IPS-11a (cell line): ENCODE measurements around the gene EDN2.

Experiments
- H3K4me3 ChIP-seq: one replicate; pipeline ENCODE4 v1.5.1; 2013; ENCODE audit warnings: low read depth, low read length, control low read depth

EDN2 gene

DNA sequence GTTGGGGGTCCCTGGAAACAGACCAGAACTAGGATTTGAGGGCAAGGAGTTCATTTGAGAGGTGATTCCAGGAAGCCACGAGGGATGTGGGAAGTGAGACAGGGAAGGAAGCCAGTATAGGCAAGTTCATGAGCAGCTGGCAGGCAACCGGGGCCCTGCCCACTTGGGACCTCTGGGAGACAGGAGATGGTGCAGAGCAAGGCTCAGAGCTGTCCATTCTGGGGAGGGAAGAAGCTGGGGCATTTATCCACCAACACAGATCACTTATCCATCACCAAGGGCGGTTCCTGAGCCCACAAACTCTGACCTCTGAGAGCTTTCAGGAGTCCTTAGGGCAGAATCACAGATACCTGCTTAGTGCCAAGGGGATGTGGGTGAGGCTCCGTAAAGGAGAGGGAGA lies 16.8 kb downstream of the EDN2 start:
- no peak overlapping the region for H3K4me3 ChIP-seq

DNA sequence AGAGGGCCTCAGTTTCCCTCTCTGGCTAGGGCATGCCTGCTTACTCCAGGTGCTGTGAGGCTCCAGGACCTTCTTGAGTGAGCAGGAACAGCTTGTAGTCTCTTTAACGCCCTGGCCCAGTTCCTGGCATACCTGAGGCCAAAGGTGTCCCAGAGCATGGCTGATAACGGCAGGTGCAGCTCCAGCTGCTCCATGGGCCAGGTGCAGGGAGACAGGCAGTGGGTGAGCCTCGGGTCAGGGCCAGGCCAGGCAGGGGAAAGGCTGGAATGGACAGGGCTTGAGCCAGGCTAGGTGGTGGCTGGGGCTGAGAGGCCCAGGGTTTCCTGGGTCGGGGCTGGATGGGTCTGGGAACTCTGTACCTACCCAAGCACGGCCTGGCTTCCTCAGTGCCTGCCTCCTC lies 18.3 kb downstream of the EDN2 start:
- no peak overlapping the region for H3K4me3 ChIP-seq

DNA sequence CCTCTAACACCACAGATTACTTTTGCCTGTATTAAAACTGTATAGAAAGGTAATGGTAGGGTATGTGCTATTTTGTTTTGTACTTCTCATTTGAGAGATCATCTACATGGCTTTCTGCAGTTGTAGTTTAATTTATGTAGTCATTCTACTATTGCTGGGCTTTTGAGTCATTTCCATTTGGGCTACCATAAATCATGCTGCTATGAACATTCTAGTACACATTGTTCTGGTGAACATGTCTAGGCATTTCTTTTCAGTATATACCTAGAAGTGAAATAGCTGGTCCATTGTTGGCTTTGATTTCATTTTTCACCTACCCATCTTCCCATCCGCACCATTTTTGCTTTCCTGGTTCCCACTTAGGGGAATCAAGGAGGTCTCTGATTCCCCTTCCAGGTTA lies 18.7 kb downstream of the EDN2 start:
- H3K4me3 ChIP-seq, result no peak overlapping the region

DNA sequence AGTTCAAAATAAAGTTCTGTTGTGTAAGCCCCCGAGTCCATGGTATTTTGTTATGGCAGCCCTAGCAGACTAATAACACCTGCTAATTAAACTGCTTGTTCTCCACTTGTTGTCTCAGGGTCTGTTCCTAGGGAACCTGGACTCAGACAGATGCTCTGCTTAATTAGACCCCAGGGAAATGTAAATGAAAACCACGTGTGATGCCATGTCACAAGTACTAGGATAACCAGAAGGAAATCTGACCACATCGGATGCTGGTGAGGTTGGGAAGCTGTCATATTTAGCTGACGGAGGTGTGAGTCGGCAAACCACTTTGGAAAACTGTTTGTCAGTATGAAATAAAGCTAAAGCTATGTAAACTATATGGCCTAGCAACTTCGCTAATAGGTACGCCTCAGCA lies 19.6 kb downstream of the EDN2 start:
- H3K4me3 ChIP-seq, result no peak overlapping the region

DNA sequence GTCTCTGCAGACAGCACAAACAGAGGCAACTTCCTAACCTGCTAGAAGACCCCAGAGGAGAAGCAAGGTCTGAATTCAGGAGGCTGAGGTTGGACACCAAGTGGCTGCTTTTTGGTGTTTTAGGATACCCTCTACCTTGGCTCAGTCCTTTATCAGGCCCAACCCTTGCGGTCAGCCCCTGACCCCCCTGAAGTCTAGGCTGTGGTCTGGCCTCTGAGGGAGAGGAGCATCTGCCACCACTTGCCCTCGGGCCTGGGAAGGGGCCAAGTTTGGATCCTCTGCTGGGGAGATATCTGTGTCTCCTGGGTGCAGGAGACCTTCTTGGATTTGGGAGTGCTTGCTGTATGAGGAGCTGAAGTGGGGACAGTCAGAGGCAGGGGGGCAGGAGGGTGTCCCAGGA lies 21.0 kb downstream of the EDN2 start:
- H3K4me3 ChIP-seq, result no peak overlapping the region

DNA sequence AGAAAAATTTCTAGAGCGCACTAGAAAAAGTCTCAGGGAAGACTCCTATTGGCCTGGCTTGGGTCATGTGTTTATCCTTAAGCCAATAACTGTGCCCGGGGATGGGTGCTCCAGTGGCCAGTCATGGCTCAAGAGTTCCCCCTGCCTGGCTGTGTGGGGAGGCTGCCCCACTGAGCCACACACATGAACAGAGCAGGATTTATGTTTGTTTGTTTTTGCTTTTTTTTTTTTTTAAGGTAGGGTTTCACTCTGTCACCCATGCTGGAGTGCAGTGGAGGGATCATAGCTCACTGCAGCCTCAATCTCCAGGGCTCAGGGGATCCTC lies 21.8 kb downstream of the EDN2 start:
- no peak overlapping the region for H3K4me3 ChIP-seq

DNA sequence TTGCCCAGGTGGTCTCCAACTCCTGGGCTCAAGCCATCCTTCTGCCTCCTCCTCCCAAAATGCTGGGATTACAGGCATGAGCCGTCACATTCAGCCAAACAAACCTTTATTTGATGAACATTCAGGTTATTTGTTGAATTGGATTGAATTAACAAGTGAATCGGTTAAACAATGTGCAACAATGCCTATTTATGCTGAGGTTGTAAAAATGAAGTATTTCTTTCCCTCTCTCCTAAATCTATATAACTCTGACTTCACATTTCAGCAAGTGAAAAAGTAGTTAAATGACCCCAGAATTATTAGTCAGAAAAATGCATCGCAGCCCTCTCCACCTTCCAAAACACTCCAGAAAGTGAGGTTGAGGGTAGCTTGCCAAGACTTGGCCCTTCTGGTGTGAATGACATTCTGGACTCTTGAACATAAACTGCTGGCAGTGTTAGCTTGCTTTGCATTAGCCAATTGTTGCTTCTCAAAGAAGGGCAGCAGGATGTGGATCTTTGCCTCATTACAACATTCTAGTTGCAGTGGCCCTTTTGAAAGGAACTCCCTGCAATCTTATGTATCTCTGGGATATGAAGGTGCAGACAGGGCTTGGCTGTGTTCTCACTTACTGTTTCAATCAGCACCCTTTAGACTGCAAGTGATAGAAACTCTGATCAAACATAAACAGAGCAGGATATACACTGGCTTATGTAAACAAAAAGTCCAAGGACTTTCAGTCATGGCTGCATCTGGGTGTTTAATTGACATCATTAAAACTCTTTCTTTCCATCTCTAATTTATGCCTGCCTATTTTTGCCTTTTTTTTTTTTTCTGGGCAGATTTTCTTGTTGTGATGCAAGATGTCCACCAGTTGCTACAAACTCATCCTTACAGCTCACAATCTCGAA lies 22.4 kb downstream of the EDN2 start:
- H3K4me3 ChIP-seq, result no peak overlapping the region

DNA sequence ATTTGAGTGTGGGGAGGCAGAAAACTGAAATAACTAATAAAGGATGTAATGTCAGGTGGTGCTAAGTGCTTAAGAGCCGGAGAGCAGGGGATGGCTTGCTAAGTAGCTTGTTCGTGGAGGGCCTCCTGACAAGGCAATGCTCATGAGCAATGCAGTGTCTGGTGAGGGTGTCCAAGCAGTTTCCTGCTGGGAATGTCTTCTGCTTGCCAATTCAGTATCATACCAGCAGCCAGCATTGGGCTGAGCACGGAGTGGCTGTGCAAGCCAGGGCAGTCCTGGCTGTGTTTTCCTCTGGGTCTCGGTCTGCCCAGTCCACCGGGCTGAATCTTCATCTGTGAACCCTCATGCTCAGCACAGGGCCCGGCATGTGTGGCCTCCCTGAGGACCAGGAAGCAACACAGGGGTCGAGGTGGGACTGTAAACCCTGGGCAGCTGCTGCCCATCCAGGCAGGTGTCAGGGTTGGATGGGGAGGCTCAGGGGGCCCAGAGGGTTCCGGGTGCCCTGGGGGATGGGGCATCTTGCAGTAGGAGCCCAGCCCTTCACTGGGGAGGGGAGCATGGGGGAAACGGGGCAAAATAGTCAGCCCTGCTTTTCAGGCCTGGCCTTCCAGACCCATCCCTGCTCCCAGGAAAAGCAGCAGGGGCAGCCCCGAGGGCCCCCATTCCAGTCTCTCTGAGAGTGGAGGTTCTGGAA lies 27.5 kb downstream of the EDN2 start:
- H3K4me3 ChIP-seq, result no peak overlapping the region

DNA sequence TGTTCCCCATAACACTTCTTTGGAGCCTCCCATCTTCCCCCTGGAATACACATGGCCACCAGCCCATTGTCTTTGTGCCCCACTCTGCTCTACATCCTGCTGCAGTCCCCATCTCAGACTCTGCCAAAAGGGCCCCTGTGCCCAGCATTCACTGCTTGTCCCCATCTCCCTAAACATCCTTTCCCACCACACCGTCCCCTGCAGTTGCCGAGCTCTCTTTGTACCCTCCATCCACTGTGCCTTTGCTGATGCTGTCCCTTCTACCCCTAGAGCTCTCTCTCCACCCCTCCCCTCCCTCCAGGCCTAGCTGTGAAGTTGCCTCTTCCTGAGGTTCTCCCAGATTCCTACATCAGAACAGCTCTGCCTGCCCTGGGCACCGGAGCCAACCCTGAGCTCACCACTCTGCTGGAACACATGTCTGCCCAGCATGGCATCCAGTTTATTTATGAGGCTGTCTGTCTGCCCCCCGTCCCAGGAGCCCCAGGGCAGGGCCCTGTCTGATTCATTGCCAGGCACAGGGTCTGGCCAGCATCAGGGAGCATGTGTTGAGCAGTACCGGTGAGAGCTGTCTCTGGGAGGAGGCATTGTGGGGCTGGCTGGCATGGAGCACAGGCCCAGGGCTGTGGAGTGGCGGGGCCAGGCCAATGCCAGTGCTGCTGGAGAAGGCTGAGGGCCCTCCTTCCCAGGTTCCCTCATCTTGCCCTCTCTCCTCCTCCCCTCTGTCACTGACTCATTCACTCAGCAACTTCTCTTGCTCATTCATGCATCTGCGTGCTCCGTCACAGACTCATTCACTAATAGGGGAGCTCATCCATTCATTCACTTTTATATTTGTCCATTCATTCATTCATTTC lies 28.8 kb downstream of the EDN2 start:
- no peak overlapping the region for H3K4me3 ChIP-seq

DNA sequence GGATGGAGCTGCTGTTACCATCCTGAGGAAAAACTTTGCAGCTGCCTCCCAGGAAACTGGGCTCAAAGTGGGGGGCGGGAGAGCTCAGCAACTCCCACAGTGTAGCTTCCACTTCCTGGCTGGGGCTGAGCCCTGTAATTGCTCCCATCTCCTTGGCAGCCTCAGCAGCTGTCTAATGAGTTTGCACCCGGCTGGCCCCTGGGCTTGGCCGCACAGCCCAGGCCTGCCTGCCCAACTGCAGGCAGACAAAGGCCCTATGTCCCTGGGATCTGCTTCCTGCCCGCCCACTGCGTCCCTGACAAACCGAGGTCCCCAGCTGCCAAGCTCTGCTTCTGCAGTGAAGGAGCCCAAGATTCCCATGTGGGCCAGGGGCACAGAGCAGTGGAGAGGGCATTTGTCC lies 30.1 kb downstream of the EDN2 start:
- H3K4me3 ChIP-seq, result no peak overlapping the region

DNA sequence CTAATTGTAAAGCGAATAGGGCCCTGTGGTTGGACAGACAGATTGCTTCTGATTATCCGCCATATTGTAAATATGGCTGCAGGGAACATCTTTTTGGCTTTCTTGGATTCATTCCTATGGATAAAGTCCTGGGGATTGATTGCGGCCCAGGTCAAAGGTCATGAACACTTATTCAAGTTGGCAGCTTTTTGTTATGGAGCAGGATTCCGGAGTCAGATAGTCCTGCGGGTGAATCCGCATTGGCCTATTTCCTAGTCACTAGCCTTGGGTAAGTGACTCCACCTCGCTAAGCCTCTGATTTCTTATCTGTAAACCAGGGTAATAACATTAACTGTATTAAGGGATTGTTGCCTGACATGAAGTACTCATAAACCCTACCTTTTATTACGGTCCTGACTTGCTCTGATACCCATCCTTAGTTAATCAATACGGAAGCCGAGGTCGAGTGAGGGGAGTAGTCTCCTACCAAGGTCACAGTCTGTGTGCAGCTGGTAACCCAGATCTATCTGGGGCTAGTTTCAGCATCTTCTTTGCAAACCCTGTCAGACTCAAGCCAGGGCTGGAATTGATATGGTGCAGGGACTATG lies 31.7 kb downstream of the EDN2 start:
- H3K4me3 ChIP-seq, result no peak overlapping the region

DNA sequence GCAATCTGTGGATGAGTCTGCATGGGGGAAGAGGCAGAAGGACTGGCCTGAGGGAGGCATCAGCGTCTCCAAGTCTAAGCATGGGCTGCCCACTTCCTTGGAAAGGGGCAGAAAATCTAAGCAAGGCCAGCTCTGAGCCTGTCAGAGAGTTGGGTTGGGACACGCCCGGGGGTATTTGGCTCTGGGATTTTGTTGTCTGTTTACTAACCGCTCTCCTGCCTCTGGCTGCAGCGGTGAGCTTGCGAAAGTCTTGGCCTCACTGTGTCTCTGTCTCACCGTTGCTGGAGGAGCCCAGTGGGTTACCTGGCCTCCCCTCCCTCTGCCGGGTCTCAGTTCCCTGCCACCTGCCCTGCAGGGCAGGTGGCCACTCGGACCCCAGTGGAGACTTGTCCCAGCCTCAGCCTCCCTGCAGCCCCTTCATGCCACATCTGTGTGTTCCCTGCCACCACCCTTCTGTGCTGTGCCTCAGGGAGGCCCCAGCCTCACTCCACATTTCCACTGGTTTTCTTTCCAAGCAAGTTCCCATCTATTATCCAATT lies 33.7 kb downstream of the EDN2 start:
- H3K4me3 ChIP-seq, result no peak overlapping the region

DNA sequence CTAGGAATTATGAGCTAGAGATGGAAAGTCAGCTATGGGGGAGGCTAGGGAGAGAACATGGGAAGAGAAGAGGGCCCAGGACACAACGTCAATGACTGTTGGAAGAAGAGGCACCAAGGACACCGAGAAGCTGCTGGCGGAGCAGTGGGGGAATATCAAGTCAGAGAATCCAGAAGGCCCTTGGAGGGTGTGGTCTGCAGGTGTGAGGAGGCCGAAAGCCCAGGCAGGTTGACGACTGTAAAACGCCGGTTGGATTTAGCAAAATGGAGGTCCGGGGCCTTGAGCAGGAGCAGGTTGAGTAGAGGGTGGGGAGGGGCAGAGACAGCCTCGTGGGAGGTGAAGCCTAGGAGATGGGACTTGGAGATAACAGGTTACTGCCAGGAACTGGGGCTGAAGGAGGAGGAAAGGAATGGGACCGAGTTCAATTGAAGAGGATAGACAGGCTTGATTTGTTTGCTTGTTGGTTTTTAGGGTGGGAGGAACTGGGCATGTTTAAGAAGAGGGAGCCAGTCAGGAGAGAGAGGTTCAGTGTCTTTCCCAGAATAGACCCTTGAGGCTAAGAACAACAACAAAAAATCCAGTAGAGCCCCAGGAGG lies 35.1 kb downstream of the EDN2 start:
- no peak overlapping the region for H3K4me3 ChIP-seq

DNA sequence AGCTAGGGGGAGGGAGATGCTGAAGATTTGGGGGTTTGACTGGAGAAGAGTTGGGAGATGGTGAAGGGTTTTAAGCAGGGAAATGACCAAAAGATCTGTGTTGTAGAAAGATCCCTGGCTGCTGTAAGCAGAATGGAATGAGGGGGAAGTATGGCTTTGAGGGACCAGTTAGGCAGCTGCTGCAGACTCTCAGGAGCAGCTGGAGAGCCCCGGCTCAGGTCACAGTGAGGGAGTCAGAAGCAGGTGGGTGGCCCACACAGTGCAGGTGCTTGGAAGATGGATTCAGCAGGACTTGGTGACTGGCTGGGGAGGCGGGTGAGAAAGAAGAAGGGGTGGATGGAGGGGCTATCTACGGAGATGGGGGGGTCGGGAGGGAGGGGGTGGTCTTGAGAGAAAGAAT lies 35.7 kb downstream of the EDN2 start:
- no peak overlapping the region for H3K4me3 ChIP-seq

DNA sequence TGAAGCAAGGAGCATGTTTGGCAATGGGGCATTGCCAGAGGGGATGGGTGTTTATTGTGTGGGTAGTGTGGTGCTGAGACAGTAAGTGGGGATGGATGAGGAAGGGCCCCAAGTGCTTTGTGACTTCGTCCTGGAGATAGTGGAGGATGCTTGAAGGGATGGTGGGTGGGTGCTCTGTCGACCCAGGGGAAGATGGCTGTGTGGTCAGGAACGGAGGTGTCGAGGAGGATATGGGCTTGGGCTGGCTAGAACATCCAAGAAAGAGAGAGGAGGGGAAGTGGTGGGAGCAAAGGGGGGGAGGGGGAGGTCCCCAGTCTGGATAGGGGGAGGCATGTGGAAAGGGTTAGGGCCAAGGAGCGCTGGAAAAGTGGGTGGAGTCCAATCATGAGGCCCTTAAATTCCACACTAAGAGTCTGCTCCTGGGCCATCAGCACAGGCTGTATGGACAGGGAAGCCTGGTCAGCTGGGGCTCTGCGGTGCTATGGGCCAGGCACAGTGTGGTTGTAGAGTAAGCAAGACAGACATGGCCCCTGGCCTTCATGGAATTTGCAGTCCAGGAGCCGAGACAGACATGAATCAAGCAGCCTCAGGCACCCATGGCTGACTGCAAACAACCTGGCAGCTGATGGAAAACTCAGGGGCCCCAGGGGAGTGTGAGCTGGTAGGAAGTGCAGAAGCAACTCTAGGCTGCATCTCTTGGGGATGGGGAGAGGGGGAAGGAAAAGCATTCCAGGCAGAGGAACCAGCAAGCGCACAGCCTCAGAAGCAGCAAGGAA lies 36.3 kb downstream of the EDN2 start:
- no peak overlapping the region for H3K4me3 ChIP-seq

DNA sequence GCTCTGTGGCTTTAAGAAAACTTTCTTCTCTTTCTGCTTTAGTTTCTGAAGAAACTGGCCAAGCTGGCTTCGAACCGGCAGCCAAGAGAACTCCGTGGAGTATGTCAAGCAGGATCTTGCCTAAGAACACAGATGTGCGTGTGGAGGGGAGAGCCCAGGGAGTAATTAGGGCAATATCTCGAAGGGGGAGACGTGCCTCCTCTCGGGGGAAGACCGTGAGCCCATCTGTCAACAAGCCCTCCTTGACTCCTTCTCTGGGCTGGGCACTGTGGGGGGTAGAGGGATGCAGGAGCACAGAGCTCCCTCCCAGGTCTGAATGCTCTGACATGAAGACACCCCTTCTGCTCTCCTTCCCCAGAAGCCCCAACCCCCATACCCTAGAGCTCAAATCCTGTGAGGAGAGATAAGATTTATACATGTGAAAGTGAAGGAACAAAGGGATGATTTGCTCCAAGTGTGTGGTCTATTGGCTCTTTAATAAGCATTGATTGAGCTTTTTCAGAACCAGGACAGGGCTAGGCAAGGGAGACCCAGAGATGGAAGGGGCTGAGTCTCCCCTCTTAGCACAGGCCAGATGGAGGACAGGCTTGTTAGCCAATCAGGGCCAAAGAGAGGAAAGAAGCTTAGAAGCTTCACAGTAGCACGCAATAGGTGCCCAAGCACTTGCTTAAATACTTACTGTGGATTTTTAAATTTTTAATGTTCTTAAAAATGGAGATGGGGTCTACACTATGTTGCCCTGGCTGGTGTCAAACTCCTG lies 37.5 kb downstream of the EDN2 start:
- H3K4me3 ChIP-seq, result no peak overlapping the region

DNA sequence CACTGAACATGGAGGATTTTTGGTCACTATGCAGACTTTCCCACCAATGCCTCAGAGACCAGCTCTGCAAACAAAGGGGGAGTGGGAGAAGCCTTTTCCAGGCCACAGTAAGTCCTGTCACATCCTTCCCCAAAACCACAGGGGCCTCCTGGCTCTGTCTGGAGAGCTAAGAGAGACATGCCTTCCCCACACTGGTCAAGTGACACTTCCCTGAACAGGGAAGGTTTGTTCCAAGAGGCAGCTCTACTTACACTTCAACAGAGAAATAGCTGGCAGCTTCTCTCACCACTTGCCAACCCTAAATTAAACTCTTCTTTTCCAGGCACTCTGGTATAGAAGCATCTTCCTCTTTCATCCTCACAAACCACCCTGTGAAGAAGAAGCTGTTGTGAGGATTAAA lies 39.7 kb downstream of the EDN2 start:
- H3K4me3 ChIP-seq, result no peak overlapping the region

DNA sequence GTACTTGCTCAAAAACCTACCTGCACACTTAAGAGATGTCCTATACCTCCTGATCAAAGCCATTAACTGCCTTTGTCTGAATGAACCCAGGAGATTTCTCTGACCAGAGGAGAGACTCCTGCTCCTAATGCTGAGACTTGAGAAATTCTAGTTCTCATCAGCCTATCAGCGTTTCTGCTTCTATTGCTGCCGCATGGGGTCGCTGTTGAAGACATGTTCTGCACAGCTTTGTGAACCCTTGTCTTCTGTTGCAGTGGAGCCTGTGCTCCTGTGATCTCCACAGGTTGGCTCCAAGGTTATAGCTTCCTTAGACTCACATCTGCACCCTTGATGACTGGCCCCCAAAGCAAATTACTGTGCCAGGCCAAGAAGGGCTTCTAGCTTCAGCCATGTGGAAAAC lies 40.2 kb downstream of the EDN2 start:
- no peak overlapping the region for H3K4me3 ChIP-seq

DNA sequence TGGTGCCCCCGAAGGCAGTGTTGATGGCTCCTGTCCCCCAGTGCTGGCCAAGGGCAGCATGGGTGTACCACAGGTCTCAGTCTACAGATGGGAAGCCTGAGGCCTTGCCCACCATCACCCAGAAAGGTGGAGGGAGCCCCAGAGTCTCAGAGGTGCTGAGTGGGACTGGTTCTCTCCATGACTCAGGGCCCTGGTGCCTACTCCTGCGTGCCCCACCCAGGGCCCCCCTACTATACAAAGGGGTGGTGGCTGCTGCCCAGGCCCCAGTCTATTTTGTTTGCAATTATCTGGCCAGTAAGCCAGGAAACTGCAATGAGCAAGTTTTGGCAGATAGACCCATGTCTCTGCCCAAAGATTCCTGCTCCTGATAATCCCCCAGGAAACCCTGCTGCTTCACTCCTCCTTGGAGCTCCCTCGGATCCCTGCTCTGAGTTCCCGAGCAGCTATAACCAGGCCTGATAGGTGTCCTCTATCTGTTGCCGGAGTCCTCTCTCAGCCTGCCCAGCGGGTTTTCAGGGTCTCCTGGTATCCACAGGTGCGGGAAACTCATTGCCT lies 41.7 kb downstream of the EDN2 start:
- no peak overlapping the region for H3K4me3 ChIP-seq
